ENCODE measurements around the gene TYROBP.

DNA sequence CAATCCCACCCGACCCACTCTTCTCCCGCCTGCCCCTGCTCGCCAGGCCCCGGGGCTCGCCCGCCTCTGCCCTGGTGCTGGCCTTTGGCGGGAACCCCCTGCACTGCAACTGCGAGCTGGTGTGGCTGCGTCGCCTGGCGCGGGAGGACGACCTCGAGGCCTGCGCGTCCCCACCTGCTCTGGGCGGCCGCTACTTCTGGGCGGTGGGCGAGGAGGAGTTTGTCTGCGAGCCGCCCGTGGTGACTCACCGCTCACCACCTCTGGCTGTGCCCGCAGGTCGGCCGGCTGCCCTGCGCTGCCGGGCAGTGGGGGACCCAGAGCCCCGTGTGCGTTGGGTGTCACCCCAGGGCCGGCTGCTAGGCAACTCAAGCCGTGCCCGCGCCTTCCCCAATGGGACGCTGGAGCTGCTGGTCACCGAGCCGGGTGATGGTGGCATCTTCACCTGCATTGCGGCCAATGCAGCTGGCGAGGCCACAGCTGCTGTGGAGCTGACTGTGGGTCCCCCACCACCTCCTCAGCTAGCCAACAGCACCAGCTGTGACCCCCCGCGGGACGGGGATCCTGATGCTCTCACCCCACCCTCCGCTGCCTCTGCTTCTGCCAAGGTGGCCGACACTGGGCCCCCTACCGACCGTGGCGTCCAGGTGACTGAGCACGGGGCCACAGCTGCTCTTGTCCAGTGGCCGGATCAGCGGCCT, 32.1 kb upstream of the TYROBP start:
- TF ChIP-seq, protein P1, sequence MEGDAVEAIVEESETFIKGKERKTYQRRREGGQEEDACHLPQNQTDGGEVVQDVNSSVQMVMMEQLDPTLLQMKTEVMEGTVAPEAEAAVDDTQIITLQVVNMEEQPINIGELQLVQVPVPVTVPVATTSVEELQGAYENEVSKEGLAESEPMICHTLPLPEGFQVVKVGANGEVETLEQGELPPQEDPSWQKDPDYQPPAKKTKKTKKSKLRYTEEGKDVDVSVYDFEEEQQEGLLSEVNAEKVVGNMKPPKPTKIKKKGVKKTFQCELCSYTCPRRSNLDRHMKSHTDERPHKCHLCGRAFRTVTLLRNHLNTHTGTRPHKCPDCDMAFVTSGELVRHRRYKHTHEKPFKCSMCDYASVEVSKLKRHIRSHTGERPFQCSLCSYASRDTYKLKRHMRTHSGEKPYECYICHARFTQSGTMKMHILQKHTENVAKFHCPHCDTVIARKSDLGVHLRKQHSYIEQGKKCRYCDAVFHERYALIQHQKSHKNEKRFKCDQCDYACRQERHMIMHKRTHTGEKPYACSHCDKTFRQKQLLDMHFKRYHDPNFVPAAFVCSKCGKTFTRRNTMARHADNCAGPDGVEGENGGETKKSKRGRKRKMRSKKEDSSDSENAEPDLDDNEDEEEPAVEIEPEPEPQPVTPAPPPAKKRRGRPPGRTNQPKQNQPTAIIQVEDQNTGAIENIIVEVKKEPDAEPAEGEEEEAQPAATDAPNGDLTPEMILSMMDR (IDR thresholded peaks at IDR 0.05; ENCODE audit: low read length): no peak
- no peak for TF ChIP-seq EZH2 (IDR thresholded peaks at IDR 0.05; ENCODE audit: borderline replicate concordance, low read length)

Data from OCI-LY1 (cell line).